ENCODE data around the gene DYNLRB1. TPM values are rescaled to one million over a fixed set of nuclear protein-coding genes. Genes with fewer than 3 reads are reported as not detected.
A peak's percentile ranks its signal among the peaks of the same experiment; 100 is the strongest.

DYNLRB1 gene
- total and polyA plus RNA-seq, 2 donors from 2014 or later, result 185 to 676 TPM

DNA sequence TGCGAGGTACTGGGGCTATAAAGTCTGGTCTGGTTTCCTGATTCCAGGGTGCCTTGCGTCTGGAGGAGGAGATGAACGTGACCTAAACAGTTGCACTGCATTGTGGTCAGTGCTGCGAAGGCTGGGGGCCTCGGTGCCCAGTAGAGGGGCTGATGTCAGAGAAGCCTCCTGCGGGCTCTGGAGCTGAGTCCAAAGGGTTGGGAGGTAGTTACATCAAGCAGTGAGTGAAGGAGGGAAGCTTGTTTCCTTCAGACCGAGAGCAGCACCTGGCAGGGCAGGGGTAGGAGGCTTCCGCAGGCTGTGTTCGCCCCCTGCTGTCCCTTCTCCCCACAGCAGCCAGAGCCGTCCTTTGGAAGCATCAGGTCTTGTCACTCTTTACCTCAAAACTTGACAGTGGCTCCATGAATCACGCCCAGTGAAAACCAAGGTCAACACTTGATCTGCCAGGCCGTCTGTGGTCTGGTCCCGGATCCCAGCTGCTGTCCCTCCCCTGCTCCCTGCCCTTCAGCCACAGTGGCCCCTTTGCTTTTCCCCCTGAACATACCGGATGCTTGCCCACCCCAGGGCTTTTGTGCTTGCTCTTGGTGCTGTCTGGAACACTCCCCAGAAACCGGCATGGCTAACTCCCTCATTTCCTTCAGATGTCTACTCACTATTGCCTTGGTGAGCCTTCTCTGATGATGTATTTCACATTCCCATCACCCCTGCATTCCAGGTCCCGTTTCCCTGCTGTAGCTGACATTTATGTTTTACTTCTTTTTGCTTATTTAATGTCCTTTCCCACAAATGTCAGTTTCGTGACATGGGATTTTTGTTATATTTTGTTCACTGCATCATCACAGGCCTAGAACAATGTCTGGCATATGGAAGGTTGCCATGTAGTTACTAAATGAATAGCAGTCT is 7.0 kb downstream of the DYNLRB1 start:
- Histone ChIP-seq H3K36me3 (ENCODE audit: control insufficient read depth in 2 of 3, insufficient read depth in 3 of 3, low read length in 3 of 3) (peaks cover 2 to 15% (median 9%) of the 10 kb centered on the region in 3 donors), H3K27ac (ENCODE audit: low read depth in 2 of 2, low read length in 2 of 2) (peak overlapping the region in 1 of 2 donors; percentile 37), H3K4me3 (ENCODE audit: low read length in 3 of 3) (no peak overlapping the region), H3K4me1 (ENCODE audit: control insufficient read depth in 2 of 3, insufficient read depth in 2 of 3, low read depth in 1 of 3, low read length in 3 of 3) (peaks cover 0 to 28% (median 22%) of the 10 kb centered on the region in 3 donors), H3K9me3 (ENCODE audit: control insufficient read depth in 2 of 3, insufficient read depth in 1 of 3, low read length in 3 of 3) (no peaks in the 10 kb centered on the region), H3K27me3 (ENCODE audit: control insufficient read depth, insufficient read depth, low read length) (no peaks in the 10 kb centered on the region), H3K9ac (ENCODE audit: low read length in 3 of 3) (peak overlapping the region in 1 of 3 donors; percentile 16)
- TF ChIP-seq, protein P1, sequence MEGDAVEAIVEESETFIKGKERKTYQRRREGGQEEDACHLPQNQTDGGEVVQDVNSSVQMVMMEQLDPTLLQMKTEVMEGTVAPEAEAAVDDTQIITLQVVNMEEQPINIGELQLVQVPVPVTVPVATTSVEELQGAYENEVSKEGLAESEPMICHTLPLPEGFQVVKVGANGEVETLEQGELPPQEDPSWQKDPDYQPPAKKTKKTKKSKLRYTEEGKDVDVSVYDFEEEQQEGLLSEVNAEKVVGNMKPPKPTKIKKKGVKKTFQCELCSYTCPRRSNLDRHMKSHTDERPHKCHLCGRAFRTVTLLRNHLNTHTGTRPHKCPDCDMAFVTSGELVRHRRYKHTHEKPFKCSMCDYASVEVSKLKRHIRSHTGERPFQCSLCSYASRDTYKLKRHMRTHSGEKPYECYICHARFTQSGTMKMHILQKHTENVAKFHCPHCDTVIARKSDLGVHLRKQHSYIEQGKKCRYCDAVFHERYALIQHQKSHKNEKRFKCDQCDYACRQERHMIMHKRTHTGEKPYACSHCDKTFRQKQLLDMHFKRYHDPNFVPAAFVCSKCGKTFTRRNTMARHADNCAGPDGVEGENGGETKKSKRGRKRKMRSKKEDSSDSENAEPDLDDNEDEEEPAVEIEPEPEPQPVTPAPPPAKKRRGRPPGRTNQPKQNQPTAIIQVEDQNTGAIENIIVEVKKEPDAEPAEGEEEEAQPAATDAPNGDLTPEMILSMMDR (IDR thresholded peaks at IDR 0.05; ENCODE audit: borderline replicate concordance, extremely low read depth, insufficient read depth), result peak; percentile 44
- DNase-seq (peak in 4 of 5 donors; percentile 44 to 64 (median 61)), FAIRE-seq (no peak)
- intact Hi-C loops (cut with DNase I), result no loop called here

DNA sequence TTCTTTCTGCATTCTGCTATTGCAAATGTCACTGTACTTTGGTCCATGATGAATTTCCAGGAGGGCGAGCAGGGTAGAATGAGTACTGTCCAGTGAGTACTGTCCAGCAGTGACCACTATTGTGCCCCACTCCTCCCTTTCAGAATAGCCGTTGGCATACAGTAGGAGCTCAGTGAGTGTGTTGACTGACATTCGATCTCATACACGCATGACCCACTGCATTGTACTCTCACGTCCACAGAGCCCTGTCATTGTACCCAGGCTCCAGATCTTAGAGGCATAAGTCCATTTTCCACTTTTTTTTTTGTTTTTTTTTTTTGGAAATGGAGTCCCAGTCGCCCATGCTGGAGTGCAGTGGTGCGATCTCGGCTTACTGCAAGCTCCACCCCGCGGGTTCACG is 8.2 kb downstream of the DYNLRB1 start:
- intact Hi-C loops (cut with DNase I), result no loop called here
- H3K36me3 ChIP-seq (ENCODE audit: control insufficient read depth in 2 of 3, insufficient read depth in 3 of 3, low read length in 3 of 3), result peaks cover 2 to 24% (median 12%) of the 10 kb centered on the region in 3 donors
- FAIRE-seq (no peak), DNase-seq (no peak)
- no peak overlapping the region for H3K4me3 ChIP-seq (ENCODE audit: low read length in 3 of 3)
- no peak overlapping the region for H3K27ac ChIP-seq (ENCODE audit: low read depth in 2 of 2, low read length in 2 of 2)
- H3K27me3 ChIP-seq (ENCODE audit: control insufficient read depth, insufficient read depth, low read length), result no peaks in the 10 kb centered on the region
- peaks cover 0 to 32% (median 28%) of the 10 kb centered on the region in 3 donors for H3K4me1 ChIP-seq (ENCODE audit: control insufficient read depth in 2 of 3, insufficient read depth in 2 of 3, low read depth in 1 of 3, low read length in 3 of 3)
- TF ChIP-seq, protein P1 (IDR thresholded peaks at IDR 0.05; ENCODE audit: borderline replicate concordance, extremely low read depth, insufficient read depth), result no peak
- H3K9me3 ChIP-seq (ENCODE audit: control insufficient read depth in 2 of 3, insufficient read depth in 1 of 3, low read length in 3 of 3), result no peaks in the 10 kb centered on the region
- no peak overlapping the region for H3K9ac ChIP-seq (ENCODE audit: low read length in 3 of 3)

DNA sequence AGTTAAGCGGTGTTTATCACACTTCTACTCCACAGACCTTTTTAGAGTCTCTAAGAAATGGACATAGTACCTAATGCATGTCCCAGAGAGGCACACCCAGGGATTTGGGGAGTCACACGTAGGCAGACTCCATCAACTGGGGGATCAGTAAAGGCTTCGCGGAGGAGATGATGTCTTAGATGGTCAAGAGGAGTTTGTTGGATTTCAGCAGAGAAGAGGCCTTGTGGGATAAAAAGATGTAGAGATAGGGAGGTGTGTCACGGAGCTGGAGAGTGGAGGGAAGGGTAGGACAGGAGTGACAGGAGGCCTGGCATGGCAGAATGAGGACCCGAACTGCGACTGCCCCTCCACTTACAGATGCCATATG is 9.1 kb downstream of the DYNLRB1 start:
- Histone ChIP-seq H3K27me3 (ENCODE audit: control insufficient read depth, insufficient read depth, low read length) (no peaks in the 10 kb centered on the region), H3K4me1 (ENCODE audit: control insufficient read depth in 2 of 3, insufficient read depth in 2 of 3, low read depth in 1 of 3, low read length in 3 of 3) (peaks cover 0 to 32% (median 28%) of the 10 kb centered on the region in 3 donors), H3K4me3 (ENCODE audit: low read length in 3 of 3) (no peak overlapping the region), H3K27ac (ENCODE audit: low read depth in 2 of 2, low read length in 2 of 2) (peak overlapping the region; percentile 5 to 71), H3K9ac (ENCODE audit: low read length in 3 of 3) (peak overlapping the region in 1 of 3 donors; percentile 44), H3K9me3 (ENCODE audit: control insufficient read depth in 2 of 3, insufficient read depth in 1 of 3, low read length in 3 of 3) (no peaks in the 10 kb centered on the region), H3K36me3 (ENCODE audit: control insufficient read depth in 2 of 3, insufficient read depth in 3 of 3, low read length in 3 of 3) (peaks cover 2 to 32% (median 15%) of the 10 kb centered on the region in 3 donors)
- intact Hi-C loops (cut with DNase I), result no loop called here
- TF ChIP-seq, protein P1 (IDR thresholded peaks at IDR 0.05; ENCODE audit: borderline replicate concordance, extremely low read depth, insufficient read depth), result no peak
- FAIRE-seq (no peak), DNase-seq (peak in 1 of 5 donors; percentile 16)
